GM19099 (cell line): Measurements from ENCODE around the gene THBS2.

Experiments used
- POLR2A ChIP-seq: IDR thresholded peaks from 3 replicates; pipeline ENCODE4 v1.6.1; 2011; ENCODE audit warnings: low read depth; ENCODE audit not compliant: insufficient read length; ENCODE audit errors: extremely low read depth

Gene THBS2

DNA sequence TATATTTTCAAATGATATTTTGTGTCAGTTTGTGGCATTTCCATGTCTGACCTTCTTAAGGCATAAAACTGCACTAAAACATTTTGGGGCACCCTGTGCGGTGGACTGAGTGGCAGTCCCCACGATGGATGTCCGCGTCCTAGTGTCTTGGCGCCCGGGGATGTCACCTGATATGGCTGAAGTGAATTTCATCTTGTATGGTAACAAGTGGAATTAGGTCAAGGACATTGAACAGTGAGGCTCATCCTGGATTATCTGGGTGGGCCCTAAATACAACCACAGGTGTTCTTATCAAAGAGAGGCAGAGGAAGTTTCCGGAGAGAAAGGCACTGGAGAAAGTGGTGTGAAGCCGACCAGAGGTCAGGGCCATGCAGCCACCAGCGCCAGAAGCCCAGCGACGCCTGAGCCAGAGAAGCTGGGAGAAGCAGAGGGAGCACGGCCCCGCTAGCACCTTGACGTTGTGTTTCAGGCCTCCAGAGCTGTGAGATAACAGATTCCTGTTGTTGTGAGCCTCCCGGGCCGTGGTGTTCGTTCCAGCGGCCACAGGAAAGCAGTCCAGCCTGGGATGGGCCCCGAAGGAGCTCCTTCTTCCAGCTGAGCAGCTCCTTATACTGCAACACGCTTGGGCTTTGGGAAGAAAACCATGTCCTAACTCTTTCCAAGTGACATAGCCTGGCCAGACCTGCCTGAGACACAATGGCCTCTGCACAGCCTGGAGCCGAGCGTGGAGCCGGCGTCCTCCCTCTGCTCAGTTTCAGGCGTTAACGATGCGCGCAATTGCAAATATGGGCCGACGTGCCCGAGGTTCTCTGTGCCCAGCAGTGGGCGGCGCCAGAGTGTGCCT, 22.5 kb downstream of the THBS2 start:
- TF ChIP-seq POLR2A, result no peak

DNA sequence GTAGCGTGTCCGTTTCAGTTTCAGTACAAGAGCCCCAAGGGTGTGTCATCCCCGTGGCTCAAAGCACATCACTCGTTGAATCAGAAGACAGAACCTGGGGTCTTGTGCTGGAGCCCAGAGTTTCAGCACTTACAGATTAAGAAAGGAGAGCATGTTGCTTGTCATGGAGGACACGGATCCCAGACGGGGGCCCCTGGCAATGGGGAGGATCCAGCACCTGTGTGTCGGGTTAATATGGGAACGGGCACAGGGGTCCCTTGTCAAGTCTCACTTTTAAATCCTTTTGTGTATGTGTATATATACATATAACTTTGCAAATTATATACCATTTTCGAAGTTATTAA, 23.4 kb downstream of the THBS2 start:
- TF ChIP-seq POLR2A, result no peak

GRCh38 chr6:169229615-169230321, 23.9 kb downstream of the THBS2 start:
- TF ChIP-seq POLR2A, result no peak

DNA sequence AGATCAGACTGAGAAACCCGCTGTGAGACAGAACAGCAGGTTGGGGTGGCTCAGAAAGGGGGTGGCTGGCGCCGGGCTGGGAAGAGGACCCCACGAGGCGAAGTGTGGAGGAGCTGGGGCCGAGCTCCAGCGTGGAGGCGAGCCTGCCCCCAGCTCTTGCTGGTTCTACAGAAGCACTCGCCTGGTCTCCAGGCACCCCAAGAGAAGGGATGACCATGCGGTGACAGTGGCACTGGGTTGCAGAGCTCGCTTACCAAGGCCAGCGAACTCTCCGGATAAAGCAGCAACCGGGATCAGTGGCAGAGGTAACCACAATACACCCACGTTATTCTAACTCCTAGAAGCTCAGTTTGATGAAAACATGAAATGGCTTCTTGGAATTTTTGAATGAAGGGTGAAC, 26.5 kb downstream of the THBS2 start:
- TF ChIP-seq POLR2A, result no peak

- no peak for TF ChIP-seq POLR2A
Measured at GRCh38 chr6:169225887-169226286, 27.8 kb downstream of the THBS2 start.

GRCh38 chr6:169225131-169225576, 28.5 kb downstream of the THBS2 start:
- TF ChIP-seq POLR2A, result no peak

GRCh38 chr6:169224716-169225115, 28.9 kb downstream of the THBS2 start:
- no peak for TF ChIP-seq POLR2A

GRCh38 chr6:169224185-169224695, 29.4 kb downstream of the THBS2 start:
- no peak for TF ChIP-seq POLR2A

GRCh38 chr6:169223006-169223405, 30.6 kb downstream of the THBS2 start:
- no peak for TF ChIP-seq POLR2A

DNA sequence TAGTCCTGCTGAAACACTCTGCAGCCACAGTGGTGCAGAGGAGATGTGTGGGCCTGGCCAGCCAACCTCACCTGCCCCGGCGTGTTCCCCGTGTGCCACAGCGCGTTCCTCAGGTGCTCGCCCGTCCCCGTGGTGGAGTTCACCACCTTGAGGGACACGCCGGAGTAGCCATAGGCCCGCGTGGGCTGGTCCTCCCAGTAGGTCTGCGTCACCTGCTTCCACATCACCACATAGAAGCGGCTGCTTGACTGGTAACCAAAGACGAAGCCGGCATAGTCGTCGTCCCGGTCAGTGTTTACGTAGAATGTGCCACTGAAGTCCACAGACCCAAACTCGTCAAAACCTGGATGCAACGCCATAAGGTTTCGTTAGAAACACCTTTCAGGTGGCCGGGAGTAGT, 31.5 kb downstream of the THBS2 start:
- TF ChIP-seq POLR2A, result no peak

- no peak for TF ChIP-seq POLR2A
Measured at GRCh38 chr6:169221264-169221663, 32.4 kb downstream of the THBS2 start.

DNA sequence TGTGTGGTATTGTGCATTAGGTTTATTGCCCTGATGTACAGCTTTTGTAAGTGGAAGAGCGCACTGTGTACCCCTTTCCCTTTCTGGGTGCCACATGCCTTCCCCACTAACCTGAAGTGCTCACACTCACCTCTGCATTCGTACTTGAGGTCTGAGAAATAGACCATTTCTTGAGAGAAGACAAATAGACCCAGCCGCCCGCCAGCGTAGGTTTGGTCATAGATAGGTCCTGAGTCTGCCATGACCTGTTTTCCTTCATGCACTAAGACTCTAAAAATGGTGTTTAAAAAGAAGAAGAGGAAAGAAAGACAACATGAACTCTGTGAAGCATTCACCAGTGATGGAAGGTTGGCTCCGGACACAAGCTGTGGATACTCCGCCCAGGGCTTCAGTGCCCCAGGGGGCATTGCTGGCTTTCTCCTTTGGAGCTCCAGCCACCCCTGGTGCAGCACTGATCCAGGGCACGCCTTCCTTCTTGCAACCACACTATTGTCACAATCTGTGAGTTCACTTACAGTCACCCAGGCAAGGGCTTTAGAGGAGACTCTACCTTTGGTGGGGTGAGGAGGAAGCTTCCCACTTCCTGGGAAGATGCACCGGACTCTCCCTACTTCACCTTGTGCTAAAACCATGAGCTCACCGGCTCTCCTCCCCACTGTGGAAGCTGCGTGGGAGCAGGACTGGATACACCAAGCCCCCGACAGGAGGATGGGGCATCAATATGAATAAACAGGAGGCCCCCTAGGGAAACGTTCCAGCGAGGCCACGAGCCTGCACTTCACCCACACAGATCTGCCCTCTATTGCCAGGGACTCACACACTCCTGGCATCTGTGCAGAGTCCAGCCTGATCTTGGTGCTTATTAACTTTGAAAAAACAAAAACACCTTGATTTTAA, 33.3 kb downstream of the THBS2 start:
- no peak for TF ChIP-seq POLR2A

GRCh38 chr6:169217972-169218371, 35.7 kb downstream of the THBS2 start:
- no peak for TF ChIP-seq POLR2A

- TF ChIP-seq POLR2A, result no peak
Measured at GRCh38 chr6:169216830-169217229, 36.8 kb downstream of the THBS2 start.

DNA sequence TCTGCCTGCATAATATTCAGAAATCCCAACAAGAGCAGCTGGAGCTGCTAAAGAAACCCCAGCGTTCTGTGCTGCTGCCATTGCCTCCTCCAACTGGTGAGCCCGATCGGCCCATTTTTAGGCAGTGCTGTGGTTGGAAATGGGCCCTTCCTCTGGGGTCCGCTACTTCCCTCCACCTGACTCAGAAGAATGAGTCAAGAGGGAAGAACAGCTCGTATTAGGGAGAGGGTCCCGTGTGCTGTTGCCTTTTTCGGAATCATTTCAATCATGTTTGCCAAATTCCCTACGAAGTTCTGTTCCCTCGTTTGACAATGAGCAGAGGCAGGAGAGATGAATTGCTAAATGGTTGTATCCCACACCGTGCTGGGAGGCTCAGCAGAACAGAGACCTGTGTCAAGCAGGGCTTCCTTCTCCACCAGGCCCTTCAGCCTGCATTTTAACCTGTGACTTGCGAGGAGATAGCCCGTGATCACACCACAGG, 38.4 kb downstream of the THBS2 start:
- no peak for TF ChIP-seq POLR2A
